HepG2 (cell line): ENCODE data around the gene TBC1D3K. TPM values are rescaled to one million over a fixed set of nuclear protein-coding genes. Genes with fewer than 3 reads are reported as not detected.
A peak's percentile ranks its signal among the peaks of the same experiment; 100 is the strongest.

Experiments
- ARNT ChIP-seq: fragments of 450-650 bp; IDR thresholded peaks from 2 replicates; pipeline ENCODE4 v1.6.1; 2017
- BATF2 ChIP-seq: sonication (generic); formaldehyde crosslinking; IDR thresholded peaks from 2 replicates; pipeline ENCODE4 v1.8.0; 2022; ENCODE audit warnings: mild to moderate bottlenecking, missing genetic modification reagents, moderate library complexity
- BCL6 ChIP-seq: IDR thresholded peaks from 2 replicates; pipeline ENCODE4 v1.6.1; 2016; ENCODE audit warnings: missing genetic modification reagents, missing compliant biosample characterization
- FOXA3 ChIP-seq: IDR thresholded peaks from 2 replicates; pipeline ENCODE4 v1.6.1; 2016; ENCODE audit warnings: missing genetic modification reagents, missing compliant biosample characterization
- FOXC1 ChIP-seq: sonication (generic); formaldehyde crosslinking; IDR thresholded peaks from 2 replicates; pipeline ENCODE4 v1.8.0; 2022; ENCODE audit warnings: mild to moderate bottlenecking, missing genetic modification reagents, borderline replicate concordance
- FOXM1 ChIP-seq: sonication (generic); formaldehyde crosslinking; IDR thresholded peaks from 2 replicates; pipeline ENCODE4 v1.5.0; 2020; ENCODE audit warnings: missing genetic modification reagents
- HOXA3 ChIP-seq: sonication (generic); formaldehyde crosslinking; IDR thresholded peaks from 2 replicates; pipeline ENCODE4 v1.5.0; 2020; ENCODE audit warnings: missing genetic modification reagents
- IRF2 ChIP-seq: IDR thresholded peaks from 2 replicates; pipeline ENCODE4 v1.6.1; 2018; ENCODE audit warnings: missing genetic modification reagents, missing compliant biosample characterization
- KDM4B ChIP-seq: sonication (generic); formaldehyde crosslinking; IDR thresholded peaks from 2 replicates; pipeline ENCODE4 v1.4.0; 2020; ENCODE audit warnings: missing genetic modification reagents
- KLF9 ChIP-seq: IDR thresholded peaks from 2 replicates; pipeline ENCODE4 v1.6.1; 2016; ENCODE audit warnings: low read depth
- MYNN ChIP-seq: sonication (generic); formaldehyde crosslinking; IDR thresholded peaks from 2 replicates; pipeline ENCODE4 v1.4.0; 2020; ENCODE audit warnings: mild to moderate bottlenecking, low read depth, missing genetic modification reagents
- NBN ChIP-seq: fragments of 450-650 bp; conservative IDR thresholded peaks from 2 replicates; pipeline ENCODE4 v1.6.1; 2017
- NFIB ChIP-seq: sonication (generic); formaldehyde crosslinking; IDR thresholded peaks from 2 replicates; pipeline ENCODE4 v1.9.0; 2021; ENCODE audit warnings: missing genetic modification reagents, mild to moderate bottlenecking, borderline replicate concordance
- NONO ChIP-seq, 2 experiments: fragments of 450-650 bp in 1 of 2; sonication (generic) in 1 of 2; formaldehyde crosslinking in 1 of 2; IDR thresholded peaks in 1 of 2; conservative IDR thresholded peaks in 1 of 2; 2 replicates each; pipeline versions ENCODE4 v1.6.1 to v1.8.0; 2017 to 2022; ENCODE audit warnings: mild to moderate bottlenecking in 1 of 2, missing genetic modification reagents in 1 of 2, moderate library complexity in 1 of 2
- PHB2 ChIP-seq: fragments of 450-650 bp; IDR thresholded peaks from 2 replicates; pipeline ENCODE4 v1.6.1; 2018; ENCODE audit not compliant: partially characterized antibody
- RFX3 ChIP-seq: IDR thresholded peaks from 2 replicates; pipeline ENCODE4 v1.6.1; 2016; ENCODE audit warnings: missing biosample characterization, missing genetic modification reagents
- SNRNP70 ChIP-seq: fragments of 200-400 bp; formaldehyde crosslinking; IDR thresholded peaks from 2 replicates; pipeline ENCODE4 v1.6.1; 2017; ENCODE audit warnings: mild to moderate bottlenecking, low read depth, low read length, moderate library complexity
- TARDBP ChIP-seq: sonication (generic); formaldehyde crosslinking; IDR thresholded peaks from 2 replicates; pipeline ENCODE4 v1.8.0; 2022; ENCODE audit warnings: mild to moderate bottlenecking, missing genetic modification reagents
- TCF7 ChIP-seq: sonication (generic); IDR thresholded peaks from 2 replicates; pipeline ENCODE4 v1.6.1; 2016; ENCODE audit warnings: antibody characterized with exemption, low read depth
- ZBTB7B ChIP-seq: sonication (generic); formaldehyde crosslinking; IDR thresholded peaks from 2 replicates; pipeline ENCODE4 v1.4.0; 2020; ENCODE audit warnings: missing genetic modification reagents
- ZNF205 ChIP-seq: IDR thresholded peaks from 2 replicates; pipeline ENCODE4 v1.6.1; 2018; ENCODE audit warnings: missing biosample characterization, missing genetic modification reagents
- ZNF225 ChIP-seq: sonication (generic); formaldehyde crosslinking; IDR thresholded peaks from 2 replicates; pipeline ENCODE4 v1.4.0; 2020; ENCODE audit warnings: mild to moderate bottlenecking, missing genetic modification reagents
- ZNF296 ChIP-seq: sonication (generic); formaldehyde crosslinking; conservative IDR thresholded peaks from 2 replicates; pipeline ENCODE4 v1.5.0; 2020; ENCODE audit warnings: mild to moderate bottlenecking, missing genetic modification reagents
- ZNF331 ChIP-seq: sonication (generic); formaldehyde crosslinking; IDR thresholded peaks from 2 replicates; pipeline ENCODE4 v1.4.0; 2020; ENCODE audit warnings: missing genetic modification reagents
- ZNF350 ChIP-seq: sonication (generic); formaldehyde crosslinking; IDR thresholded peaks from 2 replicates; pipeline ENCODE4 v1.4.0; 2020; ENCODE audit warnings: mild to moderate bottlenecking, low read depth, missing genetic modification reagents, borderline replicate concordance
- ZNF646 ChIP-seq: sonication (generic); formaldehyde crosslinking; IDR thresholded peaks from 2 replicates; pipeline ENCODE4 v1.9.0; 2021; ENCODE audit warnings: mild to moderate bottlenecking, missing genetic modification reagents
- ZNF775 ChIP-seq: sonication (generic); formaldehyde crosslinking; IDR thresholded peaks from 2 replicates; pipeline ENCODE4 v1.4.0; 2020; ENCODE audit warnings: missing genetic modification reagents, mild to moderate bottlenecking, moderate library complexity, borderline replicate concordance
- ZNF841 ChIP-seq: sonication (generic); formaldehyde crosslinking; IDR thresholded peaks from 2 replicates; pipeline ENCODE4 v1.8.1; 2023; ENCODE audit warnings: missing genetic modification reagents, borderline replicate concordance
- ZSCAN30 ChIP-seq: sonication (generic); formaldehyde crosslinking; IDR thresholded peaks from 2 replicates; pipeline ENCODE4 v1.5.0; 2020; ENCODE audit warnings: mild to moderate bottlenecking, missing genetic modification reagents
- polyA plus RNA-seq, 8 experiments: library from polyadenylated mRNA; depleted of rRNA in 3 of 8; stranded (reverse) in 7 of 8; unstranded in 1 of 8; fragments of >200 nt; fragmentation: Illumina TruSeq in 4 of 8; extraction: Trizol in 4 of 8; gene quantifications; 2 replicates each; pipeline versions ENCODE4 v1.2.1 to v1.2.3, GENCODE V29; 2011 to 2016; ENCODE audit warnings: low read depth in 4 of 8, missing spikeins in 1 of 8, mixed read lengths in 1 of 8; ENCODE audit not compliant: insufficient read depth in 1 of 8
- total RNA-seq, 5 experiments: library from RNA; depleted of rRNA; stranded (reverse); fragments of >200 nt; fragmentation: Illumina TruSeq; extraction: Trizol; gene quantifications; 2 replicates each; pipeline ENCODE4 v1.2.3, GENCODE V29; 2016; ENCODE audit warnings: low read depth in 1 of 5

The TBC1D3K gene
- total and polyA plus RNA-seq, 2 of the 13 experiments (the other 11 are each of a cell fraction or from before 2014, with no cell fraction given), result not detected

GRCh38 chr17:37885136-37885535 is 39.1 kb upstream of the TBC1D3K start (continued):
- no peak for TF ChIP-seq TARDBP
- no peak for TF ChIP-seq PHB2
- TF ChIP-seq IRF2 (CRISPR knock-in tag), result no peak
- no peak for TF ChIP-seq RFX3
- TF ChIP-seq ZNF331 (CRISPR knock-in tag), result no peak
- TF ChIP-seq SNRNP70, result no peak
- TF ChIP-seq FOXC1, result no peak
- no peak for TF ChIP-seq ZNF296 (CRISPR knock-in tag)
- no peak for TF ChIP-seq ZBTB7B (CRISPR knock-in tag)
- peak; percentile 49; the same call in 1 of the 2 replicates for TF ChIP-seq HOXA3
- TF ChIP-seq ZNF841 (CRISPR knock-in tag), result no peak
- TF ChIP-seq KDM4B, result no peak
- TF ChIP-seq ZNF775, result no peak
- no peak for TF ChIP-seq ZSCAN30 (CRISPR knock-in tag)
- TF ChIP-seq ZNF350 (CRISPR knock-in tag), result 0 out of 2 replicates have a peak, but pooled peaks have one; percentile 56
- TF ChIP-seq NBN, result no peak
- peak; percentile 58; the same call in 1 of the 2 replicates for TF ChIP-seq FOXA3 (CRISPR knock-in tag)
- no peak for TF ChIP-seq NFIB (CRISPR knock-in tag)
- no peak for TF ChIP-seq KLF9 (CRISPR knock-in tag)
- no peak for TF ChIP-seq ZNF205 (CRISPR knock-in tag)
- TF ChIP-seq FOXM1 (CRISPR knock-in tag), result no peak
- peak; percentile 78 for TF ChIP-seq TCF7
- no peak for TF ChIP-seq BATF2 (CRISPR knock-in tag)
- TF ChIP-seq BCL6 (CRISPR knock-in tag), result peak; percentile 62
- TF ChIP-seq ZNF646, result no peak
- TF ChIP-seq ARNT, result no peak
- TF ChIP-seq NONO (IDR thresholded peaks at IDR 0.05), result no peak
- TF ChIP-seq NONO (CRISPR knock-in tag; conservative IDR thresholded peaks at IDR 0.05), result 0 out of 2 replicates have a peak, but pooled peaks have one; percentile 36
- TF ChIP-seq ZNF225, result no peak
- no peak for TF ChIP-seq MYNN (CRISPR knock-in tag)
